Neutrophil (primary cell): ENCODE results near the gene CCL5.

Experiments used
- H3K27ac ChIP-seq: fragments of 200-600 bp; sonication (generic); 2 replicates; pipeline ENCODE4 v1.5.1; 2016; ENCODE audit warnings: mild to moderate bottlenecking, moderate library complexity
- H3K27me3 ChIP-seq: fragments of 200-600 bp; sonication (generic); 2 replicates; pipeline ENCODE4 v1.6.0; 2016; ENCODE audit warnings: mild to moderate bottlenecking
- H3K36me3 ChIP-seq: fragments of 200-600 bp; sonication (generic); 2 replicates; pipeline ENCODE4 v1.5.1; 2017
- H3K4me1 ChIP-seq, 2 experiments: fragments of 200-600 bp in 1 of 2; sonication (generic) in 1 of 2; 1 replicate in 1 of 2; 2 replicates in 1 of 2; pipeline versions ENCODE4 v1.5.1 to v1.6.1; 2013 to 2016; ENCODE audit warnings: low read depth in 1 of 2, low read length in 1 of 2, mild to moderate bottlenecking in 1 of 2, moderate library complexity in 1 of 2; ENCODE audit not compliant: control insufficient read depth in 1 of 2, insufficient read depth in 1 of 2
- H3K4me3 ChIP-seq, 2 experiments: fragments of 200-600 bp in 1 of 2; sonication (generic) in 1 of 2; 1 replicate in 1 of 2; 2 replicates in 1 of 2; pipeline ENCODE4 v1.5.1; 2013 to 2016; ENCODE audit warnings: low read depth in 1 of 2, low read length in 1 of 2, mild to moderate bottlenecking in 1 of 2, moderate library complexity in 1 of 2
- H3K9me3 ChIP-seq: fragments of 200-600 bp; sonication (generic); 2 replicates; pipeline ENCODE4 v1.5.1; 2016
- CTCF ChIP-seq: fragments of 200-600 bp; sonication (generic); IDR thresholded peaks from 2 replicates; pipeline ENCODE4 v1.5.1; 2016; ENCODE audit warnings: antibody characterized with exemption

Gene CCL5

GRCh38 chr17:35879773-35880654 is at the start of gene CCL5:
Gene CCL5, minus strand, starts transcription at chr17:35880360.
- no peak for TF ChIP-seq CTCF
- no peaks in the 10 kb centered on the region for H3K27me3 ChIP-seq
- no peak within 1 kb of the TSS for H3K27ac ChIP-seq
- no peaks in the 10 kb centered on the region for H3K36me3 ChIP-seq
- no peak within 1 kb of the TSS for H3K4me3 ChIP-seq
- H3K9me3 ChIP-seq, result no peaks in the 10 kb centered on the region
- no peaks in the 10 kb centered on the region for H3K4me1 ChIP-seq

DNA sequence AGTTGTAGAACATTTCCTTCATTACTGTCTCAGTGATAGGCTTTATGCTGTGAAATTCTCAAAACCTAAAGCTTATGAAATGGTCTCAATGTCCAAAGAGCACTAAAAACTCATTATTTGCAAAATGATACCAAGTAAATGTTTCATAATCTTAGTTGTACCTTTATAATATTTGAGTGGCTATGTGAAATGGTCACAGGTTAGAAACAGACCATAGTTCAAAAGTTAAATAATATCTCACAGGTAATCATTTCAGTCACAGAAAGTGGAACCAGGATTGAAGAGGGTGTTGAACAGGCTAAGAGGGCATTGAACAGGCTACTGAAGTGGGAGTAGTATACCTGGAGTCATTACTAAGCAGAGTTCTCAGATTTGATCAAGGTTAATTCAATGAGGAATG is 47.6 kb upstream of the CCL5 start:
- H3K27ac ChIP-seq, result no peak overlapping the region

GRCh38 chr17:35923609-35924114 is 43.5 kb upstream of the CCL5 start:
- no peaks in the 10 kb centered on the region for H3K27me3 ChIP-seq
- H3K4me3 ChIP-seq, result no peak overlapping the region

More for the DNA sequence above, 47.6 kb upstream of the CCL5 start:
- H3K36me3 ChIP-seq, result no peaks in the 10 kb centered on the region
- no peak for TF ChIP-seq CTCF
- peaks cover 15% of the 10 kb centered on the region for H3K27me3 ChIP-seq
- H3K4me3 ChIP-seq, result no peak overlapping the region
- no peaks in the 10 kb centered on the region for H3K9me3 ChIP-seq
- H3K4me1 ChIP-seq, result peaks cover 11% of the 10 kb centered on the region in 2 experiments

DNA sequence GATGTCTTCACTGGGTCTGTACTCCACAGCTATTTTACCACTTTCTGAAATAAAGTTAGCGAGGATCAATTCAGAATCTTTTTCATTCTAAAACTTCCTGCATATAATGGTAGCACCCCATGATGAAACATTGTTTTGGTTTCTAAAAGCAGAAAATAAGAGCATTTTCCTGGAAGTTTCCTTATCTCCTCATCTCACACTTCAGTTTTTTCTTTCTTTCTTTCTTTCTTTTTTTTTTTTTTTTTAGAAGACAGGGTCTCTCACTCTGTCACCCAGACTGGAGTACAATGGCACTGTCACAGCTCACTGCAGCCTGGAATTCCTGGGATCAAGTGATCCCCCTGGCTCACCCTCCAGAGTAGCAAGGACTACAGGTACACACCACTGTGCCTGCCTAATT is 40.1 kb upstream of the CCL5 start:
- Histone ChIP-seq H3K36me3 (no peaks in the 10 kb centered on the region), H3K9me3 (no peaks in the 10 kb centered on the region)
- TF ChIP-seq CTCF, result no peak

More at GRCh38 chr17:35923609-35924114, 43.5 kb upstream of the CCL5 start:
- Histone ChIP-seq H3K27ac (no peak overlapping the region), H3K9me3 (no peaks in the 10 kb centered on the region), H3K4me1 (no peaks in the 10 kb centered on the region), H3K36me3 (no peaks in the 10 kb centered on the region)
- no peak for TF ChIP-seq CTCF

DNA sequence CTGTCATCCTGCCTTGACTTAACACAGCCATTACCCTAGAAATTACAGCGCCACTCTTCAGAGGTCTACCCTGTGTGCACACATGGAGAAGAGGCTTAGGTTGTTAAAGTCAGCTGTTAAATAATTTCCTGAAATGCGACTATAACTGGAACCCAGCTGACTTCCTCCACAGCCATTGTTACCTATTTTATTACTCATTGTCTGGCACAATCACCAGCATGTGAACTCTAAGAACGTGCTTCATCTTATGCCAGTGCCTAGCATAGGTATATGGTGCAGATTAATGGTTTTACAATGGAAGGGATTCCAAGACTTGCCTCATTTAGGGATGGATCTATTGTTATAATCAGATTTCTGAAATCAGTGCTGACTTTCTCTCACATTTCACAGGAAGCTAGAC is 38.5 kb upstream of the CCL5 start:
- H3K9me3 ChIP-seq, result no peaks in the 10 kb centered on the region
- TF ChIP-seq CTCF, result no peak
- H3K27ac ChIP-seq, result no peak overlapping the region
- no peaks in the 10 kb centered on the region for H3K36me3 ChIP-seq
- H3K4me1 ChIP-seq, result no peaks in the 10 kb centered on the region
- no peak overlapping the region for H3K4me3 ChIP-seq
- no peaks in the 10 kb centered on the region for H3K27me3 ChIP-seq

More for the DNA sequence above, 40.1 kb upstream of the CCL5 start:
- H3K4me1 ChIP-seq, result no peaks in the 10 kb centered on the region
- H3K27ac ChIP-seq, result no peak overlapping the region
- no peaks in the 10 kb centered on the region for H3K27me3 ChIP-seq
- H3K4me3 ChIP-seq, result no peak overlapping the region
